Measurements from ENCODE around the gene CAPN13. TPM values are rescaled to one million over a fixed set of nuclear protein-coding genes. Genes with fewer than 3 reads are reported as not detected.

The CAPN13 gene
- total RNA-seq, 4 donors from 2014 or later = 0.12 TPM; not detected in 3

- H3K27ac ChIP-seq = no peak overlapping the region
- no peak for ATAC-seq
- no peaks in the 10 kb centered on the region for H3K36me3 ChIP-seq
- H3K4me1 ChIP-seq = no peaks in the 10 kb centered on the region
- H3K9me3 ChIP-seq = no peaks in the 10 kb centered on the region
- TF ChIP-seq CTCF (IDR thresholded peaks at IDR 0.05) = no peak
- no peak for TF ChIP-seq EP300 (IDR thresholded peaks at IDR 0.05)
- no peak for TF ChIP-seq POLR2AphosphoS5 (IDR thresholded peaks at IDR 0.05)
- TF ChIP-seq POLR2A (IDR thresholded peaks at IDR 0.05) = no peak
- peaks cover 39% of the 10 kb centered on the region for H3K27me3 ChIP-seq
- WGBS, 2 donors (ENCODE audit: low coverage in 1 of 2) = 67% methylated on average over 3 of the region's 6 CpGs; no CpG with 5 or more reads in 1 of the 2 donors
- no peak overlapping the region for H3K4me3 ChIP-seq
These were observed 75.5 kb downstream of the CAPN13 start for GRCh38 chr2:30731706-30732105.

GRCh38 chr2:30730736-30731647, 76.3 kb downstream of the CAPN13 start:
- no peak overlapping the region for H3K4me3 ChIP-seq
- H3K36me3 ChIP-seq = no peaks in the 10 kb centered on the region
- no peaks in the 10 kb centered on the region for H3K4me1 ChIP-seq
- H3K9me3 ChIP-seq = no peaks in the 10 kb centered on the region
- no peak for ATAC-seq
- TF ChIP-seq CTCF (IDR thresholded peaks at IDR 0.05) (no peak), POLR2A (IDR thresholded peaks at IDR 0.05) (no peak), POLR2AphosphoS5 (IDR thresholded peaks at IDR 0.05) (no peak), EP300 (IDR thresholded peaks at IDR 0.05) (no peak)
- peaks cover 36% of the 10 kb centered on the region for H3K27me3 ChIP-seq
- H3K27ac ChIP-seq = no peak overlapping the region
- WGBS, 2 donors (ENCODE audit: low coverage in 1 of 2) = 65 to 82% methylated on average over 4 of the region's 16 CpGs

- no peaks in the 10 kb centered on the region for H3K4me1 ChIP-seq
- WGBS, 2 donors (ENCODE audit: low coverage in 1 of 2) = 32 to 43% methylated on average over 5 of the region's 5 CpGs
- peaks cover 32% of the 10 kb centered on the region for H3K27me3 ChIP-seq
- H3K9me3 ChIP-seq = no peaks in the 10 kb centered on the region
- TF ChIP-seq EP300 (IDR thresholded peaks at IDR 0.05) (no peak), CTCF (IDR thresholded peaks at IDR 0.05) (no peak), POLR2A (IDR thresholded peaks at IDR 0.05) (no peak), POLR2AphosphoS5 (IDR thresholded peaks at IDR 0.05) (no peak)
- H3K27ac ChIP-seq = no peak overlapping the region
- ATAC-seq = no peak
- H3K4me3 ChIP-seq = no peak overlapping the region
- H3K36me3 ChIP-seq = no peaks in the 10 kb centered on the region
These were observed 78.2 kb downstream of the CAPN13 start for GRCh38 chr2:30729031-30729430.

GRCh38 chr2:30722936-30723725, 84.1 kb downstream of the CAPN13 start:
- peaks cover 16% of the 10 kb centered on the region for H3K27me3 ChIP-seq
- no peaks in the 10 kb centered on the region for H3K36me3 ChIP-seq

More at GRCh38 chr2:30722936-30723725, 84.1 kb downstream of the CAPN13 start:
- 0 to 76% methylated on average over 1 to 2 of the region's 4 CpGs for WGBS, 2 donors (ENCODE audit: low coverage in 1 of 2)
- Histone ChIP-seq H3K4me1 (no peaks in the 10 kb centered on the region), H3K4me3 (no peak overlapping the region), H3K27ac (no peak overlapping the region), H3K9me3 (no peaks in the 10 kb centered on the region)
- no peak for ATAC-seq
- no peak for TF ChIP-seq EP300 (IDR thresholded peaks at IDR 0.05)
- TF ChIP-seq CTCF (IDR thresholded peaks at IDR 0.05) = no peak
- no peak for TF ChIP-seq POLR2A (IDR thresholded peaks at IDR 0.05)
- TF ChIP-seq POLR2AphosphoS5 (IDR thresholded peaks at IDR 0.05) = no peak
